Loucy (cell line): ENCODE results near the gene TEX10.

Source experiments
- EZH2phosphoT487 ChIP-seq: fragments of 200-600 bp; IDR thresholded peaks from 2 replicates; pipeline ENCODE4 v1.6.1; 2018; ENCODE audit warnings: antibody characterized with exemption, mild to moderate bottlenecking, moderate library complexity, borderline replicate concordance
- TF ChIP-seq, protein P1 (sequence below): fragments of 200-600 bp; sonication (generic); conservative IDR thresholded peaks from 2 replicates; pipeline ENCODE4 v1.5.1; 2014; ENCODE audit warnings: mild to moderate bottlenecking, antibody characterized with exemption, low read length

DNA sequence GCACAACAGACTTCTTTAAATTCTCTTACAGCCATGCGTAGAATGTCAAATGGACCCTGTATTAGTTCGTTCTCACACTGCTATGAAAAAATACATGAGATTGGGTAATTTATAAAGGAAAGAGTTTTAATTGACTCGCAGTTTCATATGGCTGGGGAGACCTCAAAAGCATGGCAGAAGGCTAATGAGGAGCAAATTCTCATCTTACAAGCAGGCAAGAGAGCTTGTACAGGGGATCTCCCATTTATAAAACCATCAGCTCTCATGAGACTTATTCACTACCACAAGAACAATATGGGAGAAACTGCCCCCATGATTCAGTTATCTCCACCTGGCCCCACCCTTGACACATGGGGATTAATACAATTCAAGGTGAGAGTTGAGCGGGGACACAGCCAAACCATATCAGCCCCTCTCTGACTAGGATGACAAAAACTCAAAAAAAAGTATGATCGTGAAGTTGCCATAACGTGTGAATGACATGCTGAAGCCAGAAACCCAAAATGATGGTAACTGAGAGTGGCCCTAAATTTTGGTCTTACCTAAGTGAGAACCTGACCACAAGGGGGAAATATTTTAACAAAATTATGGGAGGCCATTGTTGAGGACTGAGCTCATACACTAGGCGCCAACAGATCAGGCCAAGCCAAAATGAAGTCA is 17.5 kb upstream of the TEX10 start:
- TF ChIP-seq, protein P1, sequence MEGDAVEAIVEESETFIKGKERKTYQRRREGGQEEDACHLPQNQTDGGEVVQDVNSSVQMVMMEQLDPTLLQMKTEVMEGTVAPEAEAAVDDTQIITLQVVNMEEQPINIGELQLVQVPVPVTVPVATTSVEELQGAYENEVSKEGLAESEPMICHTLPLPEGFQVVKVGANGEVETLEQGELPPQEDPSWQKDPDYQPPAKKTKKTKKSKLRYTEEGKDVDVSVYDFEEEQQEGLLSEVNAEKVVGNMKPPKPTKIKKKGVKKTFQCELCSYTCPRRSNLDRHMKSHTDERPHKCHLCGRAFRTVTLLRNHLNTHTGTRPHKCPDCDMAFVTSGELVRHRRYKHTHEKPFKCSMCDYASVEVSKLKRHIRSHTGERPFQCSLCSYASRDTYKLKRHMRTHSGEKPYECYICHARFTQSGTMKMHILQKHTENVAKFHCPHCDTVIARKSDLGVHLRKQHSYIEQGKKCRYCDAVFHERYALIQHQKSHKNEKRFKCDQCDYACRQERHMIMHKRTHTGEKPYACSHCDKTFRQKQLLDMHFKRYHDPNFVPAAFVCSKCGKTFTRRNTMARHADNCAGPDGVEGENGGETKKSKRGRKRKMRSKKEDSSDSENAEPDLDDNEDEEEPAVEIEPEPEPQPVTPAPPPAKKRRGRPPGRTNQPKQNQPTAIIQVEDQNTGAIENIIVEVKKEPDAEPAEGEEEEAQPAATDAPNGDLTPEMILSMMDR, result 0 out of 2 replicates have a peak, but pooled peaks have one; percentile 9
- TF ChIP-seq EZH2phosphoT487, result no peak
